Adrenal gland (tissue), 12 donors: ENCODE measurements around the gene DUS2. TPM values are rescaled to one million over a fixed set of nuclear protein-coding genes. Genes with fewer than 3 reads are reported as not detected.

Experiments used
- DNase-seq, 7 donors: peaks; one replicate each; pipeline ENCODE4 v3.0.0-alpha.2; 2019 to 2020
- H3K27ac ChIP-seq, 5 donors: fragments of 200-600 bp; sonication (generic) in 4 of 5; 1 replicate in 3 of 5; 2 replicates in 2 of 5; pipeline versions ENCODE4 v1.5.1 to v1.8.0; 2016 to 2020; ENCODE audit warnings: mild to moderate bottlenecking in 1 of 5
- H3K27me3 ChIP-seq: fragments of 200-600 bp; 2 replicates; pipeline ENCODE4 v1.8.0; 2021
- H3K36me3 ChIP-seq, 2 donors: fragments of 200-600 bp; replicated peaks in 1 of 2; 1 replicate in 1 of 2; 2 replicates in 1 of 2; pipeline versions ENCODE4 v1.5.1 to v1.8.0; 2018 to 2022
- H3K4me1 ChIP-seq, 2 donors: fragments of 200-600 bp; replicated peaks in 1 of 2; 1 replicate in 1 of 2; 2 replicates in 1 of 2; pipeline versions ENCODE4 v1.5.1 to v1.8.0; 2018 to 2021
- H3K4me3 ChIP-seq, 4 donors: fragments of 200-600 bp; sonication (generic) in 3 of 4; one replicate each; pipeline ENCODE4 v1.5.1; 2016 to 2018
- H3K9me3 ChIP-seq, 3 donors: fragments of 200-600 bp; sonication (generic) in 1 of 3; replicated peaks in 1 of 3; 1 replicate in 2 of 3; 2 replicates in 1 of 3; pipeline versions ENCODE4 v1.5.1 to v1.8.0; 2016 to 2021
- CTCF ChIP-seq, 6 experiments: fragments of 450-650 bp in 4 of 6; fragments of 200-600 bp in 2 of 6; sonication (generic) in 1 of 6; IDR thresholded peaks; 1 replicate in 5 of 6; 2 replicates in 1 of 6; pipeline versions ENCODE4 v1.5.1 to v1.8.0; 2016 to 2021; ENCODE audit warnings: antibody characterized with exemption in 6 of 6, mild to moderate bottlenecking in 2 of 6, moderate library complexity in 1 of 6
- POLR2A ChIP-seq, 2 donors: fragments of 450-650 bp; IDR thresholded peaks; one replicate each; pipeline ENCODE4 v1.6.1; 2017; ENCODE audit warnings: antibody characterized with exemption in 2 of 2, mild to moderate bottlenecking in 2 of 2, moderate library complexity in 1 of 2
- WGBS, 4 donors: extraction: QIAGEN DNeasy Blood & Tissue Kit in 2 of 4; methylation state at CpG; one replicate each; pipeline versions ENCODE4 v1.1.5 to v1.1.7; 2013 to 2017; 5-methylcytosine and 5-hydroxymethylcytosine counted together
- intact Hi-C, 2 donors: fragments of 100-400 bp; cut with DNase I; formaldehyde crosslinking; loops; one replicate each; pipeline versions ENCODE4 v1.14.1 to v1.15.0; 2022 to 2023
- polyA plus RNA-seq, 3 donors: library from polyadenylated mRNA; stranded (reverse); fragments of 200-250 nt in 2 of 3; fragments of 350-450 nt in 1 of 3; fragmentation: Illumina TruSeq in 1 of 3; extraction: RNeasy Lipid Tissue Mini Kit (QIAGEN cat#74804) in 1 of 3; gene quantifications; one replicate each; pipeline ENCODE4 v1.2.3, GENCODE V29; 2013 to 2014
- total RNA-seq, 9 donors: library from RNA; depleted of rRNA in 4 of 9; stranded (reverse); fragments of >200 nt in 4 of 9; fragments of 120-200 nt in 1 of 9; fragmentation: NEBNext Ultra II Directional in 1 of 9; extraction: Animal tissue kit (Norgen Biotek cat#: 25700) in 1 of 9; gene quantifications; one replicate each; pipeline versions ENCODE4 v1.1.0 to v1.2.4, GENCODE V29; 2013 to 2023
- donor health status: healthy with polysubstance abuse.
- donor health status: Bipolar disorder and iron deficiency.
- donor health status: DM: yes; HTN: yes; CAD: no.
- donor health status: DM: no; HTN: no; CAD: no.
- donor health status: DM: no; HTN: no; CAD: no.
- donor health status: DM: yes; HTN: yes; CAD: no.

Gene DUS2
- total and polyA plus RNA-seq, 12 donors = 6.3 to 25.3 (median 12.7) TPM

GRCh38 chr16:68086336-68086841, 63.3 kb downstream of the DUS2 start:
- intact Hi-C loops = no loop called here
- no peak for DNase-seq
- Histone ChIP-seq H3K27me3 (no peaks in the 10 kb centered on the region), H3K36me3 (no peaks in the 10 kb centered on the region), H3K4me3 (peak overlapping the region in 3 of 4 donors; percentile 88 to 97 (median 94)), H3K9me3 (no peaks in the 10 kb centered on the region), H3K27ac (peak overlapping the region; percentile 78 to 99 (median 98)), H3K4me1 (peaks cover 16 to 77% of the 10 kb centered on the region in 2 donors)
- TF ChIP-seq POLR2A (IDR thresholded peaks at IDR 0.05) (no peak), CTCF (IDR thresholded peaks at IDR 0.05) (no peak)
- 0 to 2% (median 1%) methylated on average over 6 of the region's 6 CpGs for WGBS, 4 donors

- Histone ChIP-seq H3K36me3 (no peaks in the 10 kb centered on the region), H3K27me3 (no peaks in the 10 kb centered on the region), H3K27ac (peak overlapping the region in 3 of 5 donors; percentile 75 to 99 (median 98)), H3K9me3 (no peaks in the 10 kb centered on the region), H3K4me3 (peak overlapping the region in 2 of 4 donors; percentile 88 to 97), H3K4me1 (peaks cover 16 to 77% of the 10 kb centered on the region in 2 donors)
- WGBS, 4 donors = 4 to 6% (median 5%) methylated on average over 6 of the region's 6 CpGs
- DNase-seq = no peak
- TF ChIP-seq POLR2A (IDR thresholded peaks at IDR 0.05) (no peak), CTCF (IDR thresholded peaks at IDR 0.05) (no peak)
- intact Hi-C loops = no loop called here
These were observed 63.8 kb downstream of the DUS2 start for GRCh38 chr16:68086860-68087268.

- intact Hi-C loops = no loop called here
- no peak for TF ChIP-seq POLR2A (IDR thresholded peaks at IDR 0.05)
- no peak for TF ChIP-seq CTCF (IDR thresholded peaks at IDR 0.05)
- Histone ChIP-seq H3K4me3 (peak overlapping the region in 1 of 4 donors; percentile 88), H3K36me3 (no peaks in the 10 kb centered on the region), H3K4me1 (peaks cover 18 to 73% of the 10 kb centered on the region in 2 donors), H3K27me3 (no peaks in the 10 kb centered on the region), H3K9me3 (no peaks in the 10 kb centered on the region), H3K27ac (no peak overlapping the region)
- DNase-seq = no peak
- 66 to 83% (median 80%) methylated on average over 2 of the region's 2 CpGs for WGBS, 4 donors
These were observed 64.6 kb downstream of the DUS2 start for GRCh38 chr16:68087688-68088087.

DNA sequence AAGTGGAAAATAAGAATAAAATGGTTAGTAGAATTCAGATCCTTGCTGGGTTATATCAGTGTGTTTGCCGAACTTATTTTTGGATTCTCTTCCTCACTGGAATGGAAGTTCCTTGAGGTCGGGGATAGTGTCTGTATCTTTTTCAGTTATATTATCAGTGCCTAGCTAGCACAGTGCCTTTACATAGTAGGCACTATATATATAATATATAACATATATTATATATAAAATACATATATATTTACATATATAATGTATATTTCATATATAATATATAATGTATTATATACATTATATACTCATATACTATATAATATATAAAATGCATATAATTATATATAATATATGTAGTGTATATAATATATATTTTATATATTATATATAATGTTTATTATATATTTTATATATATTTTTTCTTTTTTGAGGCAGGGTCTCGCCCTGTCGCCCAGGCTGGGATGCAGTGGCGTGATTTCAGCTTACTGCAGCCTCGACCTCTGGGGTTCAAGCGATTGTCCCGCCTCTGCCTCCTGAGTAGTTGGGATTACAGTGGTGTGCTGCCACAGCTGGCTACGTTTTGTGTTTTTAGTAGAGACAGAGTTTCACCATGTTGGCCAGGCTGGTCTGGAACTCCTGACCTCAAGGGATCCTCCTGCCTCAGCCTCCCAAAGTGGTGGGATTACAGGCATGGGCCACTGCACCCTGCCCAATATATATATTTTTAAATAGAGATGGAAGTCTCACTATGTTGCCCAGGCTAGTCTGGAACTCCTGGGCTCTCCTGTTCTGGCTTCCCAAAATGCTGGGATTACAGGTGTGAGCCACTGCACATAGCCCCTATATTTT, 65.3 kb downstream of the DUS2 start:
- intact Hi-C loops = no loop called here
- Histone ChIP-seq H3K27ac (no peak overlapping the region), H3K4me1 (peaks cover 22 to 74% of the 10 kb centered on the region in 2 donors), H3K9me3 (no peaks in the 10 kb centered on the region), H3K36me3 (no peaks in the 10 kb centered on the region), H3K4me3 (no peak overlapping the region), H3K27me3 (no peaks in the 10 kb centered on the region)
- TF ChIP-seq POLR2A (IDR thresholded peaks at IDR 0.05) (no peak), CTCF (IDR thresholded peaks at IDR 0.05) (no peak)
- DNase-seq = no peak
- WGBS, 4 donors = 83 to 90% (median 83%) methylated on average over 9 of the region's 9 CpGs
